Uterus (tissue), 2 donors: Measurements from ENCODE around the gene KCNAB2.

Experiments
- CTCF ChIP-seq, 4 experiments: fragments of 200-600 bp in 2 of 4; fragments of 450-650 bp in 2 of 4; sonication (generic) in 2 of 4; IDR thresholded peaks; one replicate each; pipeline ENCODE4 v1.5.1; 2016 to 2019; ENCODE audit warnings: antibody characterized with exemption in 4 of 4, mild to moderate bottlenecking in 2 of 4, moderate library complexity in 1 of 4
- POLR2A ChIP-seq, 2 donors: fragments of 450-650 bp; IDR thresholded peaks; one replicate each; pipeline ENCODE4 v1.6.1; 2016; ENCODE audit warnings: antibody characterized with exemption in 2 of 2, mild to moderate bottlenecking in 1 of 2, moderate library complexity in 1 of 2

GRCh38 chr1:6059866-6060265 is 14.2 kb downstream of the KCNAB2 start:
- no peak for TF ChIP-seq POLR2A (IDR thresholded peaks at IDR 0.05)
- TF ChIP-seq CTCF (IDR thresholded peaks at IDR 0.05): no peak
